GM23248 (cell line): ENCODE measurements around the gene KCNN4. TPM values are rescaled to one million over a fixed set of nuclear protein-coding genes. Genes with fewer than 3 reads are reported as not detected.

Source experiments
- DNase-seq: peaks from one replicate; pipeline ENCODE4 v3.0.0-alpha.2; 2015
- H2AFZ ChIP-seq: fragments of 200-600 bp; sonication (generic); 2 replicates; pipeline ENCODE4 v1.6.1; 2016; ENCODE audit warnings: antibody characterized with exemption
- H3F3A ChIP-seq: fragments of 200-600 bp; sonication (generic); 2 replicates; pipeline ENCODE4 v1.6.1; 2016; ENCODE audit warnings: mild to moderate bottlenecking, antibody characterized with exemption, mixed run types; ENCODE audit not compliant: insufficient read depth
- H3K27ac ChIP-seq: fragments of 200-600 bp; sonication (generic); 2 replicates; pipeline ENCODE4 v1.5.1; 2016; ENCODE audit warnings: mild to moderate bottlenecking
- H3K27me3 ChIP-seq: fragments of 200-600 bp; sonication (generic); replicated peaks from 2 replicates; pipeline ENCODE4 v1.6.1; 2016; ENCODE audit warnings: mild to moderate bottlenecking; ENCODE audit not compliant: insufficient read depth
- H3K36me3 ChIP-seq: fragments of 200-600 bp; sonication (generic); 2 replicates; pipeline ENCODE4 v1.6.1; 2016; ENCODE audit warnings: low read depth, mild to moderate bottlenecking
- H3K4me1 ChIP-seq: fragments of 200-600 bp; sonication (generic); 2 replicates; pipeline ENCODE4 v1.6.1; 2016; ENCODE audit warnings: mild to moderate bottlenecking; ENCODE audit not compliant: insufficient read depth
- H3K4me2 ChIP-seq: fragments of 200-600 bp; sonication (generic); one replicate; pipeline ENCODE4 v1.6.1; 2016; ENCODE audit warnings: mild to moderate bottlenecking; ENCODE audit not compliant: unreplicated experiment
- H3K4me3 ChIP-seq: fragments of 200-600 bp; sonication (generic); 2 replicates; pipeline ENCODE4 v1.5.1; 2016; ENCODE audit warnings: mild to moderate bottlenecking
- H3K79me2 ChIP-seq: fragments of 200-600 bp; sonication (generic); 2 replicates; pipeline ENCODE4 v1.6.1; 2016; ENCODE audit warnings: mild to moderate bottlenecking; ENCODE audit not compliant: insufficient read depth
- H3K9ac ChIP-seq: fragments of 200-600 bp; sonication (generic); 2 replicates; pipeline ENCODE4 v1.6.1; 2016; ENCODE audit warnings: mild to moderate bottlenecking
- H3K9me2 ChIP-seq: fragments of 200-600 bp; sonication (generic); 2 replicates; pipeline ENCODE4 v1.6.1; 2016; ENCODE audit warnings: mixed run types, mild to moderate bottlenecking, moderate library complexity; ENCODE audit not compliant: insufficient read depth
- H3K9me3 ChIP-seq: fragments of 200-600 bp; sonication (generic); one replicate; pipeline ENCODE4 v1.6.1; 2017; ENCODE audit warnings: low read depth
- H4K20me1 ChIP-seq: fragments of 200-600 bp; sonication (generic); 2 replicates; pipeline ENCODE4 v1.6.0; 2016; ENCODE audit not compliant: insufficient read depth
- EZH2 ChIP-seq: fragments of 200-600 bp; sonication (generic); IDR thresholded peaks from 2 replicates; pipeline ENCODE4 v1.6.1; 2018; ENCODE audit warnings: antibody characterized with exemption, mild to moderate bottlenecking; ENCODE audit not compliant: insufficient read depth, poor library complexity, severe bottlenecking
- EZH2phosphoT487 ChIP-seq: fragments of 200-600 bp; sonication (generic); IDR thresholded peaks from 2 replicates; pipeline ENCODE4 v1.6.1; 2018; ENCODE audit warnings: antibody characterized with exemption, moderate library complexity, mild to moderate bottlenecking, low read depth; ENCODE audit not compliant: insufficient read depth
- WGBS, 2 experiments: methylation state at CpG; one replicate each; pipeline ENCODE4 v1.1.6; 2015 to 2017; ENCODE audit warnings: low lambda C conversion rate in 2 of 2, low coverage in 1 of 2; ENCODE audit errors: missing lambda C conversion rate in 2 of 2; 5-methylcytosine and 5-hydroxymethylcytosine counted together
- in situ Hi-C: fragments of 300-500 bp; cut with MboI; formaldehyde crosslinking; loops from 2 replicates; pipeline ENCODE4 v1.15.0; 2020
- polyA plus RNA-seq: library from polyadenylated mRNA; unstranded; fragments of >200 nt; fragmentation: Nextera tagmentation; extraction: Ambion mirVana; gene quantifications from 2 replicates; pipeline ENCODE4 v1.2.1, GENCODE V29; 2016
- total RNA-seq: library from RNA; depleted of rRNA; stranded (reverse); fragments of >200 nt; shearing (Covaris generic); gene quantifications from 2 replicates; pipeline ENCODE4 v1.2.3, GENCODE V29; 2014

The KCNN4 gene
- total and polyA plus RNA-seq, 2 experiments from 2014 or later = 9.4 to 13.7 TPM

DNA sequence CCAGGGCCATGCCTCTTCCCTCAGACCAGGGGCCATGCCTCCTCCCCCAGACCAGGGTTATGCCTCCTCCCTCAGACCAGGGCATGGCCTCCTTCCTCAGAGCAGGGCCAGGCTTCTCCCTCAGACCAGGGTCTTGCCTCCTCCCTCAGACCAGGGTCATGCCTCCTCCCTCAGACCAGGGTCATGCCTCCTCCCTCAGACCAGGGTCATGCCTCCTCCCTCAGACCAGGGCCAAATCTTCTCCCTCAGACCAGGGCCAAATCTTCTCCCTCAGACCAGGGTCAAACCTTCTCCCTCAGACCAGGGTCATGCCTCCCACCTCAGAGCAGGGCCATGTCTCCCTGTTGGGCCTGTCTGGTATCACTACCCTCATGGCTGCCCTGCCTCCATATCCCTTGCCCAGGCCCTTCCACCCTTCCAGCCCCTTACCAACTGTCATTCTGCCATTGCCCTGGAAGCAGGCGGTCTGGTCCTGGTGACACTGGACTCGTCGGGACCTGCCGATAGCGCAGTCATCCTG is 17.3 kb upstream of the KCNN4 start:
- Histone ChIP-seq H3F3A (no peaks in the 10 kb centered on the region), H3K4me3 (peak overlapping the region; percentile 71), H3K4me1 (no peaks in the 10 kb centered on the region), H3K9me2 (no peaks in the 10 kb centered on the region), H3K36me3 (no peaks in the 10 kb centered on the region), H3K27me3 (peaks cover 8% of the 10 kb centered on the region), H4K20me1 (no peaks in the 10 kb centered on the region), H3K27ac (no peak overlapping the region), H3K4me2 (peak overlapping the region; percentile 66), H3K9ac (no peak overlapping the region), H3K9me3 (no peaks in the 10 kb centered on the region), H2AFZ (peak overlapping the region; percentile 66), H3K79me2 (no peaks in the 10 kb centered on the region)
- in situ Hi-C loops = no loop called here
- TF ChIP-seq EZH2 (no peak), EZH2phosphoT487 (no peak)
- WGBS, 2 experiments = 59 to 62% methylated on average over 5 of the region's 5 CpGs
- no peak for DNase-seq

DNA sequence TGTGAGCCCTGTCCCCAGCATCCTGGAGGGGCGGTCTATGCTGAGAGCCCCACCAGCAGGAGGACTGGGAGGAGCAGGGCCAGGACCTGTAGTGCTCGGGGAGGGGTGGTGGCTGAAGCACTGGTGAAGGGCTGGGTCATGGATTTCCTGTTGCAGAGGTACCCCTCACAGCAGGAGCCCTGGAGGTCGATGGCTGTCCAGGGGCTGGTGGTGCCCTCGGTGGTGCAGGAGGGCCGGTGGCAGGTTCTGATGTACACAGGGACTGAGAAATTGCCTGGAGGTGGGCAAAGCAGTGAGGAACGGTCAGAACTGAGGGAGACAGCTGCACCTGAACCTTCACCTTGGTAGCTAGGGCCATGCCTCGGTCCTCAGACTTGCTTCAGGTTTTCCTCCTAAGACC is 16.8 kb upstream of the KCNN4 start:
- Histone ChIP-seq H3K4me3 (no peak overlapping the region), H3K9me2 (no peaks in the 10 kb centered on the region), H3K27me3 (peaks cover 10% of the 10 kb centered on the region), H3K36me3 (no peaks in the 10 kb centered on the region), H3K4me1 (no peaks in the 10 kb centered on the region), H4K20me1 (no peaks in the 10 kb centered on the region), H2AFZ (no peak overlapping the region), H3F3A (no peaks in the 10 kb centered on the region), H3K27ac (no peak overlapping the region), H3K4me2 (no peak overlapping the region), H3K9me3 (no peaks in the 10 kb centered on the region), H3K79me2 (no peaks in the 10 kb centered on the region), H3K9ac (no peak overlapping the region)
- 63 to 70% methylated on average over 7 of the region's 7 CpGs for WGBS, 2 experiments
- DNase-seq = no peak
- TF ChIP-seq EZH2phosphoT487 (no peak), EZH2 (no peak)
- in situ Hi-C loops = no loop called here

DNA sequence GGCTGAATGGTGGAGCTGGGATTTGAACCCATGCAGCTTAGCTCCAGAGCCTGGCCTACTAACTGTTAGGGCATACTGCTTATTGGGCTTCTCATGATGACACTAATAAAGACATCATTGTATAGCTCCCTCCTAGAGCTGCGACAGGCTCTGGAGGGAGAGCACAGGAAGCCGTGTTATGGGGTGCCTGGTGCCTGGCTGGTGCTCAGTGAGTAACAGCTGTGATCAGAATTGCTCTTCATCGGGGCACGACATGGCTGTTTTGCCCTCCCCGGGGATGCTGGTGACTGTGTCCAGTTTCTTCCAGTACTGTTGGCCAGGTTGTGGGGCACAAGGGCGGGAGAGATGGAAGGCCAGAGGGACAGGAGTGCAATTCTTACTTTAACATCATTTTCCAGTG is 16.3 kb upstream of the KCNN4 start:
- Histone ChIP-seq H3K9ac (no peak overlapping the region), H3F3A (no peaks in the 10 kb centered on the region), H3K4me3 (no peak overlapping the region), H3K27me3 (peaks cover 10% of the 10 kb centered on the region), H3K36me3 (no peaks in the 10 kb centered on the region), H3K27ac (no peak overlapping the region), H2AFZ (no peak overlapping the region), H3K9me3 (no peaks in the 10 kb centered on the region), H3K79me2 (no peaks in the 10 kb centered on the region), H3K9me2 (no peaks in the 10 kb centered on the region), H3K4me2 (no peak overlapping the region), H4K20me1 (no peaks in the 10 kb centered on the region), H3K4me1 (no peaks in the 10 kb centered on the region)
- no peak for DNase-seq
- in situ Hi-C loops = no loop called here
- no peak for TF ChIP-seq EZH2phosphoT487
- TF ChIP-seq EZH2 = no peak
- 51 to 52% methylated on average over 6 of the region's 6 CpGs for WGBS, 2 experiments

DNA sequence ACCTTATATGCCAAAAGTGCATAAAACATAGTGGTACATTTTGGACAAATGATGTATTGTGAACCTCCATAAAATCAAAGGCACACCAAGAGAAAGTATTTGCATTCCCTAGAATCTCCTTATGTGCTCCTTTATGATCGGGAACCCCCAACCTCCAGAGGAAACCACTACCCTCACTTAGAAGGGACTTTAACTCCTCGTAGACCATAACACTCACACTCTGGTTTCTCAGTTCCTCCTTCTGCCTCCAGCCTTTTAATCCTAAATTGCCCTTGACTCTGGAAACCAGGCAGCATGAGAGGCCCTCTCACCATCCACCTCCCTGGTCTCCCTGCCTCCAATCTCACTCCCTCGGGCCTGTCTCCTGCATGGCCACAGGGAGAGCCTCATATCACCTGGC is 9.8 kb upstream of the KCNN4 start:
- Histone ChIP-seq H3K79me2 (no peaks in the 10 kb centered on the region), H3K9me2 (no peaks in the 10 kb centered on the region), H3K4me2 (no peak overlapping the region), H3K27me3 (peaks cover 9% of the 10 kb centered on the region), H4K20me1 (no peaks in the 10 kb centered on the region), H3K4me3 (no peak overlapping the region), H3K9ac (no peak overlapping the region), H3K36me3 (no peaks in the 10 kb centered on the region), H3K9me3 (no peaks in the 10 kb centered on the region), H3K4me1 (no peaks in the 10 kb centered on the region), H3K27ac (no peak overlapping the region), H2AFZ (no peak overlapping the region), H3F3A (no peaks in the 10 kb centered on the region)
- in situ Hi-C loops = no loop called here
- TF ChIP-seq EZH2 (no peak), EZH2phosphoT487 (no peak)
- DNase-seq = no peak
- 22 to 27% methylated on average over 3 of the region's 3 CpGs for WGBS, 2 experiments

- Histone ChIP-seq H3K9me3 (no peaks in the 10 kb centered on the region), H3K4me2 (no peak overlapping the region), H2AFZ (no peak overlapping the region), H3K79me2 (no peaks in the 10 kb centered on the region), H3K36me3 (no peaks in the 10 kb centered on the region), H3K9me2 (no peaks in the 10 kb centered on the region), H3K27me3 (peaks cover 9% of the 10 kb centered on the region), H3K9ac (no peak overlapping the region), H3K4me3 (no peak overlapping the region), H3F3A (no peaks in the 10 kb centered on the region; the same call in 1 of the 2 replicates), H4K20me1 (no peaks in the 10 kb centered on the region), H3K27ac (no peak overlapping the region), H3K4me1 (peaks cover 12% of the 10 kb centered on the region)
- TF ChIP-seq EZH2phosphoT487 = no peak
- 0 to 5% methylated on average over 3 of the region's 3 CpGs for WGBS, 2 experiments
- DNase-seq = peak; percentile 70
- in situ Hi-C loops = loop anchor here (5.0 kb wide), 1 partner anchor 42 kb away; no protein-coding TSS in a partner anchor
These were observed 8.3 kb upstream of the KCNN4 start for GRCh38 chr19:43789029-43789428.
